CD1c-positive myeloid dendritic cell (primary cell): Measurements from ENCODE around the gene SEMA6D.

Experiments used
- DNase-seq: peaks from one replicate; pipeline ENCODE4 v3.0.0-alpha.2; 2016; ENCODE audit errors: extremely low spot score

The SEMA6D gene

DNA sequence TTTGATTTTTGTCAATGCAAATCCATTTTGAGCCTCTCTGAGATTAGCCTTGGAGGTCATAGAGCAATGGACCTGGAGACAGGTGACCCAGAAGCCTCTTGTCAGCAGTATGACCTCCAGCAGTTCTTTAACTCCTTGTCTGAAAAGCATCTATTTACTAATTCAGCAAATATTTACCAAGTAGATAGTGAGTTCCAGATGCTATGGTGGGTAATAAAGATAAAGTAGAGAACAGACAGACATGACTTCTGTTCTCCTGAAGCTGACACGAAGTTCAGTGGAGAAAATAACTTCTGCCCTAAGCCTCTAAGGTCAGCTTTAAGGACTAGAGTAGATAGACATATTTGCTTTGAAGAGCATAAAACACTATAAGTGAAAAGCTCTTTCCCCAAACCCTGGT is 26.6 kb downstream of the SEMA6D start:
- DNase-seq: no peak

DNA sequence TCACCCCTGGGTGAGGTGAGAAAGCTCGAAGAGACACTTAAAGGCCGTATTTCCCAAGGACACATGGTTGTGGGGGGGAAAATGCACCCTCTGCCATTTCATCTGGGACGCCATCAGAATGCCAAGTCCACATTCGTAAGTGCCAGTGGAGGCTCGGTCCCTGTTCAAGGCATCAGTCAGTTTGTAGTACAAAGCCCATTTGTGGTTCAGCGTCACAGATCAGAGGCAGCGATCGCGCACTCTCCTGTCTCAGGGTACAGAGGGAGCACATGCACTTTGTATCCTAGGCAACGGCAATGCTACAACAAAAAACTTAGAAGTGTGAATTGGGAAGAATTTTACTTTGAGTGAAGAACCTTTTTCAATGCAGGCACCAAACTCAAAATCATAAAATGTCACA is 27.2 kb downstream of the SEMA6D start:
- DNase-seq: no peak

DNA sequence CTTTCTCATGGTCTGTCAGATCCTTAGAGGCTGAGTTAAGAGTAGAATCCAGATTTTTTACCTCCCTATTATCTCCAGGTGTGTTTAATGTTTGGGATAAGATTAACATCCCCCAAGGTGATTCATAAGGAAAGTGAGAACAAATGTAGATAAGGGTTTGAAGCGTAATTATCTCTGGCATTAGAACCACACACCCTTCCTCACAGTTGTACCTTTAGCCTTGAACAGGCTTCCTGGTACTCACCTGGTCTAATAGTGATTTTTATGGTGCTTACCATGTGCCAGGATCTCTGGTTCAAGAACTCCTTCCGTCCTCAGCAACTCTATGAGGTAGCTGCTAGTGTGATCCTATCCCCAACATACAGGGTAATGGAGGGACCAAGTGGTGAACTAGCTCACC is 27.7 kb downstream of the SEMA6D start:
- DNase-seq: no peak

DNA sequence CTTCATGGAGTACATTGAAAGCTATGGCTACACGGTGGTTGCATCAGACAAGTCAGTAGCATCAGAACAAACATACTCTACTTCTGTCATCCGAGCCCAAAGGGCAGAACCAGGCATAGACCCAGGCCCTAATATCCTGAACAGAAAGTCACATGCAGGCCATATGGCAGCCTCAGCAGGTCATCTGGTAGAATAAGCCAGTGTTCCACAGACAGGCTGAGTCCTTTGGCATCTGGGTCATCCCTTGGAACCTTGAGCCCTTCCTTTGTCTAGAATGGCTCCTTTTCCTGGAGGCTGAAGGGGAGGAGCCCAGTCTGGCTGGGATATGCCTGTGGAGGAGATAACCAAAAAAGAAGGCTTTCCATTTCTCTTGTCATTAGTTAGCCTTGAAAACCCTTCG is 29.2 kb downstream of the SEMA6D start:
- no peak for DNase-seq

DNA sequence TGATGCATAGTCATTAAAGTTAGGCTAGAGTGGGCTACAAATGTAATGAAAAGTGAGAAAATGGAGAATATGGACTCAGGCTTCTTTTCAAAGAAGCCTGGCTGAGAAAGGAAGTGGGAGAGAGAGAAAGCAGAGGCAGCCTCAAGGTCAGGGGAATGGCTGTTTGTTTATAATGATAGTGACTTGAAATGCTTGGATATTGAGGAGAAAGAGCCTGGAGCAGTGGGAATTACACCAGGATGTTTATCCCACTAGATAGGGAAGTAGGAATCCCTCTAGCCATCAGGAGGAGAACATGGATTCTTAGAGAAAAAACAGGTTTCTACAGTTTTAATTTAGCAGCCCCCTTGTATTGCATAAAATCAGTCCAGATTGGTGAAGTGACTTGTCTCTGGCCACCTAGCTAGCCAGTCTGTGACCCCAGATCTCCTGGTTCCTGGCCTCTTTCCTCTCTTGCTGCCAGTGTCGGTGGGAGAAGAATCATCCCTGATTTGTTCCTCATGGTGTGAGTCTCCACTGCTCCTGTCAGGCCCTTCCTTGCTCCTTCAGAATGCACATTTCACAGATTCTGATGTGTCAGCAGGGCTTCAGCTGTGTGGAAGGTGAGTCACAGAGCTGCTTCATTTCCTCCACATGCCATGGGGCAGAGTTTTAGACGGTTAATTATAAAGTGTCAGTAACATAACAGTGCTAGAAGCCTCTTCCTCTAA is 32.9 kb downstream of the SEMA6D start:
- DNase-seq: no peak

DNA sequence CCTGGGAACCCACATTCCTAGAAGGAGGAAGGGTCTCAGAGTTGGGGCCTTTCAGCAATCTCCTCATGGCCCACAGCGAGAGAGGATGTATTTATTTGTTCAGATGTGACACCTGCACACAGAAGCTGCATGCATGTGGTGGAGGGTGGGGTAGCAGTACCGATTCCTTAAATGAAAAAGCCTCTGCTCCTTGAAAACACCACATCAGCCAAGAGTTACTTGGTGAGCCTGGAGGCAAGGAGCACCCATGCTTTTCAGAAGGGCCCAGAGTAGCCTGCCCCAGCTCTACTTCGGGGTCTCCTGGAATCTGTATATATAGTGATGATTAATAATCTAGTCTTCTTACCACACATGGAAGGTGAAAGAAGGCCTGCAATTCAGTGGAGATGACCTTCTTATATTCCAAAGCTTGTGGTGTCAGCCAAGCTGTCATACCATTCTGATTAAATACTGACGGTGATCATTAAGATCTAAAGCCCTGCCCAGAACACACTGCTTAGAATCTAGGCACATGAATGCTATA is 33.5 kb downstream of the SEMA6D start:
- no peak for DNase-seq

DNA sequence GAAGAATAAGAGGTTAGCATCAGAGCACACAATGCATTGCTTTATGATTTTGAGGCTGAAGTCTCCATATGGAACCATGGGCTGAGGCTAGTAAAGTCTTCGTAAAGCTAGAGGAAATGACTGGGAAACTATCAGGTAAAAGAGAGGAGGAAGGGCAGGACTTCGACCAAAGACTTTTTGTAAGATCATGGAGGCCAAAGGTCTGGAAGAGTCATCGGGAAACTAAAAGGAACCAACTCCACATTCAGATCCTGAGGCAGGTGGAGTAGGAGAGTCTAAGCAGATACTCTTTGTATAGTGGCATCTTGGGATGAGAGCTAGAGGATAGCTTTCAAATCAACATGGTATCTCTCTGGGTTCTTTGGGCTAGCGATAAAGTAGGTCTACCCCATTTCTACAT is 36.3 kb downstream of the SEMA6D start:
- no peak for DNase-seq

DNA sequence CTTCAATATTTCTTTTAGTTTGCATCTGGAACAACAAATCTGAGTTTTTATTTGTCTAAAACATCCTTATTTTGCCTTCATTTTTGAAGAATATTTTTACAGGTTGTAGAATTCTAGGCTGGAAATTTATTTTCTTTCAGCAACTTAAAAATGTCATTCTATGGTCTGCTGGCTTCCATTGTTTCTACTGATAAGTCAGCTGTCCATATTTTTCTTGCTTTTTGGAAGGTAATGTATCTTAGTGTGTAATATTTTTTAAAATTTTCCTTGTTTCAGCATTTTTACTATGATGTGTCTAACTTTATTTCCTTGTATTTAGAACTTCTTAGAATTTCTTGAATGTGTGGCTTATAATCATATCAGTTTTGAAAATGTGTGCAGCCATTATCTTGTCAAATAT is 37.0 kb downstream of the SEMA6D start:
- no peak for DNase-seq

DNA sequence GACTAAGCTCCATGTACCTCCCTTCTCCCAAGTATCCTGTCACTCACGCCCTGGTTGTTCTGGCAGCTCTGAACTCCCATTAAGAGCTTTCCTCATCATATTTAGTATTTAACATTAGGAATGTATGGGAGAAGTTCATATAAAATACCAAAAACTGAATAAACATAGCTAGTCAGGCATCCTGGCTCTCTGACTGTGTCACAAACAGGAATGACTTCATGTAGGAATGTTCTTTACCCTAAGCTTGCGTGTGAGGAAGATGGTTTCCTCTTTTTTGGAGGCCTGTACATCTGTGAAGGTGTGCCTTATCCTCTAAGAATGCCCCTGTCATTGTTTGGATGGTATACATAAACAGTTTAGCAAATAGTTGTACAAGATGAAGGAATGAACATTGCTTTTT is 38.6 kb downstream of the SEMA6D start:
- no peak for DNase-seq

DNA sequence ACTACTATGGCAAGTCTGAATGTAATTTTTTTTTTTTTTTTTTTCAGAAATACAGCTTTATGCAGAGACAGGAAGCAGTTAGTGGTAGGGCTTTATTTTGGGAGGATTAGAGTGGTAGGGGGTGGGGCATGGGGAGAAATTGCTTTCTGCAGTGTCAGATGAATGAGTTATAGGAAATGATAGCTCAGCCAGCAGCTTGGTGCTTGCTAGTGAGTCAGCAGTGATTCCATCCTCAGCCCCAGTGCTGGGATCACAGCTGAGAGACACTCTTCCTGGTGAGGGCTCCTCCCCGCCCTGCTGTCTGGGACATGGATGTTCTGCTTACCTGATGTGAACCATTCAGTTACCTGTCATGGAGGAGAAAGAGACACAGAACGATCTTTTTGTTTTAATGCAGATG is 39.6 kb downstream of the SEMA6D start:
- no peak for DNase-seq

DNA sequence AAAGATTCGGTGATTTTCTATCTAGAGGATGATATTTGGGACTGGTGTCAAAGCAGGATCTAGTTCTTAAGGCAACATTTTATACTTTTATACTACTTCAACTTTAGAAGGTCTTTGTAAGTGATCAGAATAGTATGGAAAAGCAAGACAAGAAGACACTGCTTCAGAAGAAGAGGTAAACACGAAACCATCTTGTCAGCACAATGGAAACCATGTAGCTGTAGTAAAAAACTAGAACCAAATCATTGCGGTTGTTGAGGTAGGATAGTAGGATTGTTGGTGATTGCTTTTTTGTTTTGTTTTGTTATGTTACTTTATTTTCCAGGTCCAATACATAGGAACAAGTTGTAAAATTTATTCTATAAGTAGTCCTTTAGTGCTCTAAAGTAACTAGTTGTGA is 40.0 kb downstream of the SEMA6D start:
- DNase-seq: no peak

DNA sequence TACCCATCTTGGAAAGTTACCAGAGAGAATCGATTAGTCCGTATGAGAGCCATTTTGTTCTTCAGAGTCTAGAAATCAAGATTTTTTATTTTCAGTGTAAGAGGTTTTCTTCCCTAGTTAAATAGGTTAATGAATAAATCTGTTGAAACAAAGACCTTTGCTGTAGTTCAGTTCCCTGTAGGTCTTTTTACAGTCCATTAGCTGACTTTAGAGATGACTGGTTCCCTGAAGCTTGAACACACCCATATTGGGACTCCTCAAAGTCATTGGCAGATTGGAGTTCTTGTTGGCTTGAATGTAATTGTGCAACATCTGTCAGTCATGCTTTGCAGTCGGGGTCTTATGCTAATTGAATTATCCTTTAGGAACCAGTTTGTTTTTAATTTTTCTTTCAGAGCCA is 45.3 kb downstream of the SEMA6D start:
- DNase-seq: no peak

DNA sequence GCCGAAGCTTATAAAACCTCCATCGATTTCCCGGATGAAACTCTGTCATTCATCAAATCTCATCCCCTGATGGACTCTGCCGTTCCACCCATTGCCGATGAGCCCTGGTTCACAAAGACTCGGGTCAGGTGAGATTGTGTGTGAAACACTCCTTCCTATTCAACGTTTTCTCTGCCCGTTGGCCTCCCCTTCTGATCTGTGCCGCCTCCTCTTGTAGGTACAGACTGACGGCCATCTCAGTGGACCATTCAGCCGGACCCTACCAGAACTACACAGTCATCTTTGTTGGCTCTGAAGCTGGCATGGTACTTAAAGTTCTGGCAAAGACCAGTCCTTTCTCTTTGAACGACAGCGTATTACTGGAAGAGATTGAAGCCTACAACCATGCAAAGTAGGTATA is 47.4 kb downstream of the SEMA6D start:
- no peak for DNase-seq

DNA sequence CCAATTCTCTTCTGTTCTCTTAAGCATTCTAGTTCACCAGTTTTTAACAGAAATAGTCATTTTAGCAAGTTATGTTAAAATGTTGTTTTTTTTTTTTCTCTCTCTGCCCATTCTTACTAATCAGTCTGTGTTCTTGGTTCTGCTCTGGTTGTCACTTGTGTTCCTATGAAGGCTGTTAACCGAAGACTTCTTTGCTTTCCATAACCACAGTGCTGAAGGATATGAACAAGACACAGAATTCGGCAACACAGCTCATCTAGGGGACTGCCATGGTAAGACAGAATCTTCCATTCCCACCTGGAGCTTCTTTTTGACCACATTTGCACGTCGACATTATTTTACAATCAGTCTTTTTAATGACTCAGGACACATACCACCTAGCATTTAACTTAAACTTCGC is 49.1 kb downstream of the SEMA6D start:
- DNase-seq: no peak

DNA sequence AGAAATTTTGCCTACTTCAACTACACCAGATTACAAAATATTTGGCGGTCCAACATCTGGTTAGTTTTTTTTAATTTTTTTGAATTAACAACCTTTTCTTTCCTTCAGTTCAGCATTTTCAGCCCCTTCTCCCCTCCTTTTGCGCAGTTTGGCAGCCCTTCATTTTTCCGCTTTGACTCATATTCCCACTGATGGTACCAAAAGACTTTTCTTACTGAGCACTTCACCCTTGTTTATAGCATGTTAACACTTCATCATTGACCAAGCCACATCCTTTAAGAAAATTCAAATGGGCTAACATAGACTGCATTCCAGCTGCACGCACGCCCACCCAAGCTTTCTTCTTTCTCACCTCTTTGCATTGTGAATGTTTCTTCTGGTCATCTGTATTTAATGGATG is 49.7 kb downstream of the SEMA6D start:
- DNase-seq: no peak

DNA sequence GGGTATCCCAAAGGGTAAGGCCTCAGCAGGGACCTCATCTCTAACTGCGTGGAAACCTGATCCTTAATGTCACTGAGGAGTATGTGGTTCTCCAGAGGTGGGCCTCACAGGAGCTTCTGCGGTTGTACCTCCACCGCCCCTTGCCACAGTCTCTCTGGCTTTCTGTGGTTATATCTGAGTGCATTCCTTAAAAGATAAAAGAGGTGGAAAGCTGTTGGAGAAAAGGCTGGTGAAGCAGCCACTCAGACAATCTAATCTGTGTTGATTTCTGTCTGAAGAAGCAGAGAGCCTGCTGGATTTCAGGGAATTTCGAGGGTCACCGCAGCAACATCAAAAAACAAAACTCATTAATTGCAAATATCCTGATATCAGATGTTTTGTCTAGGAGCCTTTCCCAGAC is 51.4 kb downstream of the SEMA6D start:
- no peak for DNase-seq

DNA sequence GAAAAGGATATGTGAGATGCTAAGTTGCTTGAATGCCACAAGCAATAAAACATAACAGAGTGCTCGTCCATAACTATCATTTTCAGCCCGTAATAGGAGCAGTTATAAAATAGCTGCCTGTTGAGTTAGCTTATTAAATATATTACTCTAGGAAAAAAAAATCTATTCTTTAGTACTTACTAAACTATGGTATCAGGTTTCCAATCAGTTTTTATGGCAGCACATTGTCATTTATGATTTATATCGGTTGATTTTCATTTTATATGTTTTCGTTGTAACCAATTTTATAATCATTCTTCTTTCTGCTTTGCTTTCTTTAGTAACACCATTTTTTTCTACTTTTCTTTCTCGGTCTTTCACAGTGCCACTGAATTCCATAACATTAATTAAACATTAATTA is 51.9 kb downstream of the SEMA6D start:
- DNase-seq: no peak

DNA sequence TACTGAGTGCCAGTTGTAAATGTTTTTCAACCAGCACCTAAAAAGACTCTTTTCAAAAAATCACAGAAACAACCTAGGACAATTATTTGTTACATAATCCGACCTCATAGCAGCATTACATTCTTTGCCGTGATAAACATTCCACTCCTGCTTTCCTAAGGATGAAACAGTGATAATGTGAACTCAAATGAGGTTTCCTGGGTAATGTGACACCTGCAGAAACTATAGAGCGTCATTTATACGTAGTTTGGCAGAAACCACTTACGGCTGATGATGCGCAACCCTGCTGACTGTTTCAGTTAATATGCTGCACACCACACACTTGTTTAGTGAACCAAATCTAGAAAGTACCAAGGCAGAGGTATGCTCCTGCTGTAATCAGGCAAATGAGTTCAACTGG is 55.8 kb downstream of the SEMA6D start:
- no peak for DNase-seq

DNA sequence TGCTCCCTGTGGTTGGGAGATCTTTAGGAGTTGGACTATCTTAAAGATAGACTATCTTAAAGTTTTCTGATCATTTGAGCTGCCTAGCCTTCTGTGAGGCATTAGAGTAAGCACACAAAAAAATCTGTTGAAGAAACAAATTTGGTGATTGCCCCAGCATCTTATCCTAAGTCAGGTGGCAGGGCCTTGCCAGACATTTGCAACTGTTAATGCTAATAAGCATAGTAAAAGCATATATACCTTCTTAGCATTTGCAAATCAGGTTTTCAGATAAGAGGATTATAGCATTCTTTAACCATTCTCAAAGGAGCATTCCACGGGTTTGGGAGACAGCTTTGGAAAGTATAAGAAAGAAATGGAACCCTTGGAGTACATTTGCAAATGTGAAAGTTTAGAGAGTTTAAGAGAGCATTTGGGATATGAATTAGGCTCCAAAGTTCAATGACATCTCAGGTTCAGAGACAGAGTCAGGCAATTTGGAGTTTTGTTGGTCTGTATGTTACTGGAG is 61.0 kb downstream of the SEMA6D start:
- no peak for DNase-seq

DNA sequence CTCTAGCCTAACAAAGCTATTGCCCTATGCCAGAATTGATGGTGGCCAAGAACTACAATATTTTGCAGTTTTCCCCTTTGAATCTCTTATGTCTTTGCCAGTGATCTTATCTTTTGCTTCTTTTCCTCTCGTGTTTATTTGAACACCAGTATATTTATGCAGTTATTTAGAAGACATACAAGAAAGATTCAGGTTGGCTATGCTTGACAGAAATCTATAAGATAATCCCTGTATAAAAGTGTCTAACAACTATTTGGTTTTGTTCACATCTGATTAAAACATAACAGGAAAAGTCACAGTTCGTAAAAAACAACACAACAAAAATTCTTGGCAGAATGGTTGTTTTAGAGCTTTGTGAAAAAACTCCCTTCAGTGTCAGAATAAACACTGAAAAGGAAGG is 63.7 kb downstream of the SEMA6D start:
- no peak for DNase-seq

DNA sequence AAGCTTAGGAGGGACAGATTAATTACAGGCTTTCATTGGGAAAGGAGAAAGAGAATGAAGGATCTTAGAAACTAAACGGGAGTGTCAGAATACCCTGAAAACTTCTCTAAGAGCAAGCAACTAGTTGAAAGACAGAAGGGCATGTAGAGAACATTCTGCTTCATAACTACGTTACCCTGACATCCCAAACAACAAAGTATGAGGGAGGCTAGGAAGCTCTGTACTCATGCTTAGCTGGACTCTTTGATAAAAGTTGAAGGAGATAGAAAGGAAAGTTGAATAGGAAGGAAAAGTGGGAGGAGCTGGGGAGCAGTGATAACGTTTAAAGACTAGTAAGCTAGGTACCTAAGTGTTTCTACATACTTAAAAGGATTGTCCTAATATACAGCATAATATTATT is 64.2 kb downstream of the SEMA6D start:
- DNase-seq: no peak

DNA sequence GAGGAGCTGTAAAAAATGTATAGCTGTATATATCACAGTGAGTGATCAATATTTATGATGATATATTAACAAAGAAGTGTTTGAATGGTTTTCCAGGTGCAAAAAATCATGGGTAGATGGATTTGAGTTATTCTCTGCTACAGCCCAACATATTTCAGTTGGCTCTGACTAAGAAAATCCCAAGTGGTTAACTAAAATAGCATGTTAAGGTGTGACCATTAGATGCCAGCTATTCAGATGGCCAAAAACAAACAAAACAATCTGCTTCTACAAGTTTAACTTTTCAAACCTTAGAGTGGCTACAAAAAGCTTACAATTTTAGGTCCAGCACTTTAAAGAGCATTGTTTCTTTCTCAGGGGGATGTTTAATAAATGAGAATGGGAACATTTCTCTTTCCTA is 67.5 kb downstream of the SEMA6D start:
- no peak for DNase-seq

DNA sequence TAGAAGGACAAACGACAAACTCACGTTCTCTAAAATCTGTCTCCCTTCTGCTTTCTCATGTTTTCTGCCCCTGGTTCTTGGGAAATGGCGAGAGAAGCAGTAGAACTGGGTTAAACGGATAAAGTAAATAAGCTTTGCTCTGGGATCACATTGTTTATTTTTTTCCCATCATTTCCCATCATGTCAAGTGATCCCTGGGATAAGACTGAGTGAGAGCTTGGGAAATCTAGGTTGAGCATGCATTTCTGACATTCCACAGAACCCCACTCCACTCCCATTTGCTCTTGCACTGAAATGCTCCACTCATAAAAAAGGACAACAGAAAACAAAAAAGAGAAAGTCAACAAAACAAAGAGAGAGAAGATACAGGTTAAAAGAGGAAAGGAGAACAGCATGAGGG is 69.1 kb downstream of the SEMA6D start:
- no peak for DNase-seq

DNA sequence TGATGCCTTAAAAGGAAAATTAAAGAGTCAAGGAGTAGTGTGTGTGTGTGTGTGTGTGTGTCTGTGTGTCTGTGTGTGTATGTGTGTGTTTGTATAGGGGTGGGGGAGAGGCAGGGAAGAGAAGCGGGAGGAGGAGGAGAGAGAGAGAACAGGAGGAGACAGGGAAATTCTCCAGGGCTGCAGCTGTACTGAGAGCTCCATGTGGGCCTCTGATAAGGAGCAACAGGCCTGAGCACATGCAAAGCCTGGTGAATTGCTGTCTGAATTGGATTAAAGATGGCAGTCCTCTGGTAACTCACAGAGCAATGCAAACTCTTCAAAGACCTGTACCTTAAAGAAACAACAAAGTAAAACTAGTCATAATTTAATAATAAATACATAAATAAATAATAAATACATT is 70.6 kb downstream of the SEMA6D start:
- DNase-seq: no peak
